GM12878 (cell line): ENCODE measurements around the gene PROM1. TPM values are rescaled to one million over a fixed set of nuclear protein-coding genes. Genes with fewer than 3 reads are reported as not detected.

Source experiments
- ATAC-seq: fragments of 200-7000 bp; cut with Tn5 transposase; 3 replicates; pipeline ENCODE4 v1.9.1; 2020; ENCODE audit warnings: mild to moderate bottlenecking, moderate library complexity
- BruUV-seq: library from RNA; stranded (reverse); fragments of 400-500 nt; replicated peaks from 2 replicates; lab custom pipeline; 2021; lab: Mats Ljungman, UMichigan
- CTCF ChIA-PET: fragments of 300-600 bp; sonication (Branson Sonifier 250); formaldehyde crosslinking; extraction: SDS; loops from one replicate; lab custom pipeline; 2021; ENCODE audit warnings: inconsistent platforms; lab: Yijun Ruan, JAX
- POLR2A ChIA-PET: fragments of 350-600 bp; formaldehyde crosslinking; extraction: SDS; loops from one replicate; lab custom pipeline; 2021; ENCODE audit warnings: inconsistent platforms; lab: Charles Lee
- RAD21 ChIA-PET: fragments of 300-600 bp; sonication (Branson Sonifier 250); formaldehyde crosslinking; loops from one replicate; lab custom pipeline; 2023; ENCODE audit warnings: antibody characterized with exemption; ENCODE audit not compliant: unreplicated experiment; lab: Charles Lee
- SMC1A ChIA-PET: fragments of 300-600 bp; sonication (Branson Sonifier 250); formaldehyde crosslinking; loops from one replicate; lab custom pipeline; 2023; ENCODE audit not compliant: unreplicated experiment, uncharacterized antibody; lab: Charles Lee
- DNase-seq: peaks from one replicate; pipeline ENCODE4 v3.0.0-alpha.2; 2011; ENCODE audit warnings: low read depth, low spot score
- FAIRE-seq: peaks from 3 replicates; lab custom pipeline; 2011; peaks lifted over from hg19 to GRCh38; lab: Jason Lieb, UNC
- H2AFZ ChIP-seq: 2 replicates; pipeline ENCODE4 v1.6.0; 2011; ENCODE audit warnings: low read depth, low read length, control low read depth; ENCODE audit not compliant: control insufficient read depth
- H3K27ac ChIP-seq: 2 replicates; pipeline ENCODE4 v1.5.1; 2011; ENCODE audit warnings: control low read depth; ENCODE audit not compliant: control insufficient read depth, insufficient read depth
- H3K27me3 ChIP-seq, 2 experiments: replicated peaks in 1 of 2; 2 replicates each; pipeline versions ENCODE4 v1.6.0 to v1.6.1; 2011; ENCODE audit warnings: low read length in 1 of 2; ENCODE audit not compliant: control insufficient read depth in 2 of 2, insufficient read depth in 2 of 2
- H3K36me3 ChIP-seq, 2 experiments: 2 replicates each; pipeline ENCODE4 v1.5.1; 2011; ENCODE audit warnings: low read length in 1 of 2; ENCODE audit not compliant: control insufficient read depth in 2 of 2, insufficient read depth in 2 of 2
- H3K4me1 ChIP-seq: 2 replicates; pipeline ENCODE4 v1.6.1; 2011; ENCODE audit warnings: mild to moderate bottlenecking, low read length, moderate library complexity, mixed read lengths; ENCODE audit not compliant: control insufficient read depth, insufficient read depth
- H3K4me2 ChIP-seq: 2 replicates; pipeline ENCODE4 v1.6.0; 2011; ENCODE audit warnings: control low read depth; ENCODE audit not compliant: control insufficient read depth, insufficient read depth
- H3K4me3 ChIP-seq: fragments of 200-600 bp; sonication (generic); 2 replicates; pipeline ENCODE4 v1.5.1; 2016
- H3K79me2 ChIP-seq: 2 replicates; pipeline ENCODE4 v1.6.0; 2011; ENCODE audit warnings: low read length; ENCODE audit not compliant: control insufficient read depth, insufficient read depth
- H3K9ac ChIP-seq: 2 replicates; pipeline ENCODE4 v1.8.0; 2011; ENCODE audit warnings: low read length, control low read depth, mixed read lengths; ENCODE audit not compliant: control insufficient read depth, insufficient read depth
- H3K9me3 ChIP-seq: replicated peaks from 3 replicates; pipeline ENCODE4 v1.5.1; 2011; ENCODE audit warnings: mild to moderate bottlenecking, low read length; ENCODE audit not compliant: control insufficient read depth, insufficient read depth
- H4K20me1 ChIP-seq: 2 replicates; pipeline ENCODE4 v1.6.0; 2011; ENCODE audit not compliant: control insufficient read depth, insufficient read depth
- FOS ChIP-seq: IDR thresholded peaks from 3 replicates; pipeline ENCODE4 v1.6.1; 2011; ENCODE audit warnings: borderline replicate concordance; ENCODE audit not compliant: insufficient read length; ENCODE audit errors: extremely low read depth
- HDGF ChIP-seq: fragments of 450-650 bp; IDR thresholded peaks from 2 replicates; pipeline ENCODE4 v1.6.1; 2016; ENCODE audit warnings: antibody characterized with exemption
- NBN ChIP-seq: fragments of 450-650 bp; IDR thresholded peaks from 2 replicates; pipeline ENCODE4 v1.6.1; 2016
- RAD21 ChIP-seq: IDR thresholded peaks from 2 replicates; pipeline ENCODE4 v1.6.1; 2011; ENCODE audit warnings: mild to moderate bottlenecking, low read depth, low read length, moderate library complexity; ENCODE audit not compliant: insufficient read depth
- RBBP5 ChIP-seq: fragments of 200-600 bp; sonication (generic); conservative IDR thresholded peaks from 2 replicates; pipeline ENCODE4 v1.6.1; 2016
- SIN3A ChIP-seq: IDR thresholded peaks from 2 replicates; pipeline ENCODE4 v1.6.1; 2012; ENCODE audit warnings: low read depth, low read length, improper control_type of control experiment
- SRF ChIP-seq, 2 experiments: IDR thresholded peaks; 2 replicates each; pipeline ENCODE4 v1.6.1; 2011; ENCODE audit warnings: low read depth in 2 of 2, low read length in 2 of 2, mild to moderate bottlenecking in 1 of 2, moderate library complexity in 1 of 2
- WGBS: methylation state at CpG from one replicate; pipeline ENCODE4 v1.1.6; 2016; ENCODE audit warnings: low lambda C conversion rate; ENCODE audit not compliant: insufficient replicate concordance, insufficient coverage; ENCODE audit errors: missing lambda C conversion rate; 5-methylcytosine and 5-hydroxymethylcytosine counted together
- in situ Hi-C: fragments of 300-500 bp; cut with MboI; formaldehyde crosslinking; loops from 9 replicates; pipeline ENCODE4 v1.14.3; 2018; ENCODE audit warnings: mixed read lengths
- intact Hi-C: fragments of 100-400 bp; cut with micrococcal nuclease; formaldehyde crosslinking; loops from one replicate; pipeline ENCODE4 v1.14.2; 2022; ENCODE audit not compliant: unreplicated experiment
- polyA plus RNA-seq, 11 experiments: library from polyadenylated mRNA; depleted of rRNA in 4 of 11; unstranded in 6 of 11; stranded (reverse) in 5 of 11; fragments of >200 nt; fragmentation: Nextera tagmentation in 4 of 11; fragmentation: Illumina TruSeq in 1 of 11; extraction: Ambion mirVana in 4 of 11; extraction: Trizol in 1 of 11; gene quantifications; 1 replicate in 1 of 11; 2 replicates in 10 of 11; pipeline versions ENCODE4 v1.2.1 to v1.2.3, GENCODE V29; 2011 to 2016; ENCODE audit warnings: inconsistent platforms in 2 of 11, missing spikeins in 2 of 11, low read depth in 1 of 11
- total RNA-seq, 4 experiments: library from RNA; depleted of rRNA in 3 of 4; stranded (reverse); fragments of >200 nt in 3 of 4; fragmentation: Illumina TruSeq in 1 of 4; extraction: Trizol in 1 of 4; gene quantifications; 2 replicates each; pipeline versions ENCODE4 v1.2.1 to v1.2.3, GENCODE V29; 2013 to 2021
- TF ChIP-seq, protein P1 (sequence below): fragments of 450-650 bp; IDR thresholded peaks from 2 replicates; pipeline ENCODE4 v1.6.1; 2017; ENCODE audit warnings: mild to moderate bottlenecking, low read depth, inconsistent platforms; ENCODE audit not compliant: poor library complexity, severe bottlenecking
- TF ChIP-seq, protein P2 (sequence below): fragments of 450-650 bp; IDR thresholded peaks from 2 replicates; pipeline ENCODE4 v1.6.1; 2016; ENCODE audit warnings: mild to moderate bottlenecking

PROM1 gene
- total and polyA plus RNA-seq, 10 of the 15 experiments (the other 5 are each of a cell fraction or from before 2014, with no cell fraction given) = 0.08 to 0.31 (median 0.18) TPM; not detected in 7

DNA sequence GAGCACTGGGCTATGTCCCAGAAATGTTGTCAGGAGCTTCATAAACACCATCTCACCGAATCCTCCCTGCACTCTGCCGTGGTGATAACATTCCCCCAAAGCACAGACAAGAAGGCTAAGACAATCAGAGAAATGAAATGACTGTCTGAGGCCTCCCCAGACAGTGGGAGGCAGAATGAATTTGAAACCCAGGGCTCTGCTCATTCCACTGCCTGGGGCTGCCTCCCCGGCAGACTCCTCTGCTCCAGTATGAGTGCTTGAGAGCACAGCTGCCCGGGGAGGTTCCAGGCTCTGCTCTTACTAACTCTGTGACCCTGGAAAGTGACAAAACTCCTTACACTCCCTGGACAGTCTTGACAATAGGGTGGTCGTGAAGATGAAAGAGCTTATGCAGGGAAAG, 154.9 kb downstream of the PROM1 start:
- no peaks in the 10 kb centered on the region for H3K4me1 ChIP-seq
- H3K27me3 ChIP-seq = peaks cover 0 to 2% of the 10 kb centered on the region in 2 experiments; a peak in 2 of 4 replicates
- ATAC-seq = no peak
- no peak for FAIRE-seq
- H3K9me3 ChIP-seq = no peaks in the 10 kb centered on the region; the same call in 2 of the 3 replicates
- no peak for DNase-seq
- no peak overlapping the region for H3K9ac ChIP-seq
- ChIA-PET SMC1A (no interaction called here), RAD21 (no interaction called here), CTCF (no interaction called here), POLR2A (no interaction called here)
- H3K27ac ChIP-seq = no peak overlapping the region
- H3K36me3 ChIP-seq = no peaks in the 10 kb centered on the region
- BruUV-seq = no TSS peak
- intact Hi-C loops (no loop called here), in situ Hi-C loops (no loop called here)
- no peaks in the 10 kb centered on the region for H3K79me2 ChIP-seq
- no peak overlapping the region for H3K4me3 ChIP-seq
- no peak overlapping the region for H3K4me2 ChIP-seq
- 23% methylated on average over 5 of the region's 5 CpGs for WGBS
- no peaks in the 10 kb centered on the region for H4K20me1 ChIP-seq
- no peak for TF ChIP-seq NBN
- no peak for TF ChIP-seq RAD21
- TF ChIP-seq SIN3A = no peak
- TF ChIP-seq SRF (IDR thresholded peaks at IDR 0.05; ENCODE audit: low read depth in 2 of 2, low read length in 2 of 2) = no peak
- TF ChIP-seq HDGF = no peak
- TF ChIP-seq, protein P1, sequence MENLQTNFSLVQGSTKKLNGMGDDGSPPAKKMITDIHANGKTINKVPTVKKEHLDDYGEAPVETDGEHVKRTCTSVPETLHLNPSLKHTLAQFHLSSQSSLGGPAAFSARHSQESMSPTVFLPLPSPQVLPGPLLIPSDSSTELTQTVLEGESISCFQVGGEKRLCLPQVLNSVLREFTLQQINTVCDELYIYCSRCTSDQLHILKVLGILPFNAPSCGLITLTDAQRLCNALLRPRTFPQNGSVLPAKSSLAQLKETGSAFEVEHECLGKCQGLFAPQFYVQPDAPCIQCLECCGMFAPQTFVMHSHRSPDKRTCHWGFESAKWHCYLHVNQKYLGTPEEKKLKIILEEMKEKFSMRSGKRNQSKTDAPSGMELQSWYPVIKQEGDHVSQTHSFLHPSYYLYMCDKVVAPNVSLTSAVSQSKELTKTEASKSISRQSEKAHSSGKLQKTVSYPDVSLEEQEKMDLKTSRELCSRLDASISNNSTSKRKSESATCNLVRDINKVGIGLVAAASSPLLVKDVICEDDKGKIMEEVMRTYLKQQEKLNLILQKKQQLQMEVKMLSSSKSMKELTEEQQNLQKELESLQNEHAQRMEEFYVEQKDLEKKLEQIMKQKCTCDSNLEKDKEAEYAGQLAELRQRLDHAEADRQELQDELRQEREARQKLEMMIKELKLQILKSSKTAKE = no peak
- no peak for TF ChIP-seq FOS
- no peak for TF ChIP-seq RBBP5
- TF ChIP-seq, protein P2, sequence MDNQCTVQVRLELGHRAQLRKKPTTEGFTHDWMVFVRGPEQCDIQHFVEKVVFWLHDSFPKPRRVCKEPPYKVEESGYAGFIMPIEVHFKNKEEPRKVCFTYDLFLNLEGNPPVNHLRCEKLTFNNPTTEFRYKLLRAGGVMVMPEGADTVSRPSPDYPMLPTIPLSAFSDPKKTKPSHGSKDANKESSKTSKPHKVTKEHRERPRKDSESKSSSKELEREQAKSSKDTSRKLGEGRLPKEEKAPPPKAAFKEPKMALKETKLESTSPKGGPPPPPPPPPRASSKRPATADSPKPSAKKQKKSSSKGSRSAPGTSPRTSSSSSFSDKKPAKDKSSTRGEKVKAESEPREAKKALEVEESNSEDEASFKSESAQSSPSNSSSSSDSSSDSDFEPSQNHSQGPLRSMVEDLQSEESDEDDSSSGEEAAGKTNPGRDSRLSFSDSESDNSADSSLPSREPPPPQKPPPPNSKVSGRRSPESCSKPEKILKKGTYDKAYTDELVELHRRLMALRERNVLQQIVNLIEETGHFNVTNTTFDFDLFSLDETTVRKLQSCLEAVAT = no peak
- H2AFZ ChIP-seq = no peak overlapping the region
